B cell (primary cell): ENCODE results near the gene CTDP1.

Experiments used
- EZH2 ChIP-seq: IDR thresholded peaks from 2 replicates; pipeline ENCODE4 v1.6.1; 2012; ENCODE audit warnings: borderline replicate concordance, low read depth, mild to moderate bottlenecking, moderate library complexity, low read length; ENCODE audit not compliant: insufficient read depth, poor library complexity, severe bottlenecking
- TF ChIP-seq, protein P1 (sequence below): fragments of 200-600 bp; IDR thresholded peaks from one replicate; pipeline ENCODE4 v1.8.0; 2022; ENCODE audit warnings: antibody characterized with exemption, mild to moderate bottlenecking

DNA sequence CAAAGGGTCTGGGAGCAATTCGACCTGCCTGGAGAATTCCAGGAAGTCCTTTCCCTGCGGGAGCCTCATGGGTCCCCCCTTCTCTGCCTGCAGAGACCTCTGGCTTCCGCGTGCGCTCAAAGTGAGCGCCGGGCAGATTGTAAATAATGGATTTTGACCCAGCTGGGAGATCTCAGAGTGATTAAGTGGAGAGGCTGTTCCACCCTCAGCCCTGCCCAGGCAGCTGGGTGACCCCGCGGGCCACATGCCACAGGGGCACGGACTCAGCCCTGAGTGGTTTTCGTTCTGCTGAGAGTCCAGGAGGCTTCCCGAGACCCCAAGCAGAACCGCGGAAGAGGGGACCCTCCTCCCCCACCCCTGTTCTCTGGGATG, 119.4 kb downstream of the CTDP1 start:
- TF ChIP-seq, protein P1, sequence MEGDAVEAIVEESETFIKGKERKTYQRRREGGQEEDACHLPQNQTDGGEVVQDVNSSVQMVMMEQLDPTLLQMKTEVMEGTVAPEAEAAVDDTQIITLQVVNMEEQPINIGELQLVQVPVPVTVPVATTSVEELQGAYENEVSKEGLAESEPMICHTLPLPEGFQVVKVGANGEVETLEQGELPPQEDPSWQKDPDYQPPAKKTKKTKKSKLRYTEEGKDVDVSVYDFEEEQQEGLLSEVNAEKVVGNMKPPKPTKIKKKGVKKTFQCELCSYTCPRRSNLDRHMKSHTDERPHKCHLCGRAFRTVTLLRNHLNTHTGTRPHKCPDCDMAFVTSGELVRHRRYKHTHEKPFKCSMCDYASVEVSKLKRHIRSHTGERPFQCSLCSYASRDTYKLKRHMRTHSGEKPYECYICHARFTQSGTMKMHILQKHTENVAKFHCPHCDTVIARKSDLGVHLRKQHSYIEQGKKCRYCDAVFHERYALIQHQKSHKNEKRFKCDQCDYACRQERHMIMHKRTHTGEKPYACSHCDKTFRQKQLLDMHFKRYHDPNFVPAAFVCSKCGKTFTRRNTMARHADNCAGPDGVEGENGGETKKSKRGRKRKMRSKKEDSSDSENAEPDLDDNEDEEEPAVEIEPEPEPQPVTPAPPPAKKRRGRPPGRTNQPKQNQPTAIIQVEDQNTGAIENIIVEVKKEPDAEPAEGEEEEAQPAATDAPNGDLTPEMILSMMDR: no peak
- TF ChIP-seq EZH2: no peak
